GM21717 (cell line): ENCODE measurements around the gene SLC35C1.
A peak's percentile ranks its signal among the peaks of the same experiment; 100 is the strongest.

Source experiments
- ATAC-seq: cut with Tn5 transposase; IDR thresholded peaks from one replicate; pipeline ENCODE4 v1.9.1; 2021; ENCODE audit warnings: mild to moderate bottlenecking, moderate library complexity; ENCODE audit not compliant: unreplicated experiment

SLC35C1 gene

GRCh38 chr11:45844822-45845578 lies 40.1 kb downstream of the SLC35C1 start:
- no peak for ATAC-seq

- no peak for ATAC-seq
These were observed 41.3 kb downstream of the SLC35C1 start for GRCh38 chr11:45846174-45846675.

DNA sequence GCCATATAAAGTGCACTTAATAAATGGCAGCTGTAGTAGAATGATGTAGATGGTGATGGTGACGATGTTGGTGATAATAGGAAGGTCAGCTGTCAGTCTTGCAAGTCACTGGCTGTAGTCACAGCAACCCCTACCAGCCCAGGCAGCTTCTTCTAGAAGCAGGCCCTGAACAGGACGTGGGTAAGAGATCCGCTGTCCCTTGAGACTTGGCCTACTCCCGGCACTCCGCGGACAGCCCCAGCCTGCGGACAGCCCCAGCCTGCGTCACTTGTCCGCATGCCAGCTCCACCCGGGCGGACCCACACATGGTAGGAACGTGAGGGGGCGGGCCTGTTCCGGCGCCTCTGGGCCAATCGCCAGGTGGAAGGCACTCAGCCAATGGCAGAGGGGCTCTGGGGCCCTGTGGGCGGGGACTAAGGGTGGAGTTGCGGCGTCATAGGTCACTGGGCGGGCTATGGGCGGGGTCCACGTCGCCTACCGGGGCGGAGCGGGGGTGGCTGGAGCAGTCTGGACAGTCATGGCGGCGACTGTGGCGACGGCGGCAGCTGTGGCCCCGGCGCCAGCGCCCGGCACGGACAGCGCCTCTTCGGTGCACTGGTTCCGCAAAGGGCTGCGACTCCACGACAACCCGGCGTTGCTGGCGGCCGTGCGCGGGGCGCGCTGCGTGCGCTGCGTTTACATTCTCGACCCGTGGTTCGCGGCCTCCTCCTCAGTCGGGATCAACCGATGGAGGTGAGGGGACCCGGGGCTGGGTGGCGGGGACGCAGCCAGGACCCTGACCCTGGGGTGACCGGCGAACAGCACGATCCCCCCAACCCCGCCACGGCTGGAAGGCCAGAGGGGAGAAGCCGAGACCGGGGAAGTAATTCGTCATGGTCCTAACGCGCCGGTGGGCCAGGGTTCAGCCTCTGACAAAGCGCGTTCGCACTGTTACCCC lies 42.3 kb downstream of the SLC35C1 start, which contains the start of gene CRY2:
TSS of gene CRY2 (plus strand) at position 502 of the 937 bp plus-strand sequence. CDS start at position 518, 16 bp downstream.
- peak; percentile 86 for ATAC-seq

- peak; percentile 28 for ATAC-seq
These were observed 43.0 kb downstream of the SLC35C1 start for GRCh38 chr11:45847911-45848316.

GRCh38 chr11:45848654-45849081 lies 43.7 kb downstream of the SLC35C1 start:
- ATAC-seq = no peak

DNA sequence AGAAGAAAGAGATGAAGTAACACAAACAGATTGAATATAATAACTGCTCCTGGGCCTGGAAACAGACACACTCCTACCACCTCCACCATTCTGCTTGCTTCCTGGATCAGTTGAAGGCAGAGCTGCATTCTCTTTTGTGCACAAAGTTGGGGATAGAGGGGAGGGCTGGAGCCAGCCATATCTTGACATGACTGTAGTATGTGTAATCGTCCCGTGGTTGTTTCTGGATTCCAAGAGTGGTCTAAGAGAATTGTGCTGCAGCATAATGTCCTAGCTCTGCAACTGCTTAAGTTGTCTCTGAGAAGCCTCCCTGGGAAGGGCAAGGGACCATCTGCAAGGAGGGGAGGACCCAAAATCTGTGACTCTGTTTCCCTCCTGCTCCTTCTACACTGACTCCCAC lies 45.5 kb downstream of the SLC35C1 start:
- ATAC-seq = no peak

DNA sequence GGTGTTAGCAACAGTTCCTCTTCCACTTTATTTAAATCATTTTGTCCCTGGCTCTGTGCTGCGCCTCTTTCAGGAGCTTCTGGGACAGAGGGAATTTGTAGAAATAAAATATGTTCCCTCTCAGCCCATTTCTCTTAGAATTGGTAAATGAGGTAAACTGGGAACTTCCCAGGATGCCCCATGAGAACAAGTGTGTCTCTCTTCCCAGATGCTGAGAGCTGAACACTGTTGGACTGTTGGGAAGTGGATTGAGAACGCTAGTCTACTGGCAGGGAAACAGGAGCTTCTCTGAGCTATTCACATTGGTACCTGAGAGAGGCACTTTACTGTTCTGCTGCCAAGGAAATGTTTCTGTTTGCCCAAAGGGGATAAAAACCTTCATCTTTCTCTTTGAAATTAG lies 46.3 kb downstream of the SLC35C1 start:
- ATAC-seq = no peak

DNA sequence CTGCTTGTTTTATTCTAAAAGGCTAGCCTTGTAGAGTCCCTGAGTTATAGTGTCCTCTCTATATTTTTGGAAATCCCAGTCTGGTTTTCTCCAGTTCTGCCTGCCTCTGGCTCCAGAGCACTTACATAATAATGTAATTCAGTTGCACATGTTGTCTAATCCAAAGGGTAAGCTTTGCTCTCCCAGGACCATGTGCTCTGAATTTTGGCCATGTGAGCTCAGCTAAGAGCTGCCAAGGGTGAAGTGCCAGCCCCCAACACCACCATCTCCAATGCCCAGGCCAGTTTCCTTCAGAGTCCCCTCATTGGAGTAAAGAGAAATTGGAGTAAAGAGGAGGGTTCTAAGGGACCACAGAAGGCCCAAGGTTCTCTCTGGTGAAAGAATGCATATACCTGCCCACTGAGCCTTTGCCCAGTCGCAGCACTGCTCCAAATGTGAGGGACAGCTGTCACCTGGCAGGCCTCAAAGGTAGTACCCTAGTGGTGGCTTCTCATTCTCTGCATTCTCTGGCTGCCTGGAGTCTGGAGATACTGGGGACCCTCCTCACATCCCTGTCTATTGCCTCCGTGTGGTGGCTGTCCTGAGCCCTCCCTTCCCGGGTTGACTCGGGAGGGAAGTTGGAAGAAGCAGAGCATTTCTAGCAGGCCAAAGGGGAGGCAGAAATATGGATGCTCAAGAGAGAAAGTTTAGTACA lies 47.2 kb downstream of the SLC35C1 start:
- ATAC-seq = no peak

- peak; percentile 43 for ATAC-seq
These were observed 47.8 kb downstream of the SLC35C1 start for GRCh38 chr11:45852712-45853101.

DNA sequence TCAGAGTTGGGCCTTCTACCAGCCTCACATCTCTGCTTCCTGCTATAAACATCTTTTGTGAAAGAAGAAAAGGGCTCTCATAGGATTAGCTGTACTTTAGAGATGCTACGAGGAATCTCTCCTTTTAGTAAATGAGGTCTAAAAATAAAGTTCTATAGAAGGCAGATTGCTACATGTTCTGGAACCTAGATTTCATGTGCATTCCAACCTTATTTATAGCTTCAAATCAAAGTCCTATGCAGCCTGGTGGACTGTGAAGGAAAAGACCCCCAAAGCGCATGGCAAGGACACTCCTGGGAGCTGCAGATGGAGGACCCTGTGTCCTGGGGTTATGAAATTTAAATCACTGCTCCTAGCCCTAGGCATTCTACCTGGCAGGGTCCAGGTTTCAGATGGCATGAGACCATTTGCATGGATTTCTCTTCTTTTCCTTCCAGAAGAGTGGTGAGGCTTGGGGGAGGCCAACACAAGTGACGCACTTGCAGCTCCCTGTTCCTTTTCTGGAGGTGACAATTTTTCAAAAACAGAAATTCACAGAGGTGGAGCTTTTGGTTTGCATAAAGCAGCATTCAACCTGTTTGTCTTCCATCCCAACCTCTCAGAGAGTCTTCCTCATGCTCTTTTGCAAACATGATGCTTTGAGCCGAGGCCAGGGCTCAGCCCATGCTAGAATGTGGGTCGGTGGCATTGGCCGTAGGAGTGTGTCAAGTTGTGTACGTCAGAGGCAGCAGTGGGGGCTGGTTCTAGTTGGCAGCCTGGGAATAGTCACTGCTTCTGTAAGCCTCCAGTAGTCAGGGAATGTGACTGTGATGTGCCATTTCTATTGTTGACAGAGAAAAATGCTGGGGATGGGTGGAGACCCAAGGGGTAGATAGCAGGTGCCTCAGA lies 48.6 kb downstream of the SLC35C1 start:
- ATAC-seq = no peak

DNA sequence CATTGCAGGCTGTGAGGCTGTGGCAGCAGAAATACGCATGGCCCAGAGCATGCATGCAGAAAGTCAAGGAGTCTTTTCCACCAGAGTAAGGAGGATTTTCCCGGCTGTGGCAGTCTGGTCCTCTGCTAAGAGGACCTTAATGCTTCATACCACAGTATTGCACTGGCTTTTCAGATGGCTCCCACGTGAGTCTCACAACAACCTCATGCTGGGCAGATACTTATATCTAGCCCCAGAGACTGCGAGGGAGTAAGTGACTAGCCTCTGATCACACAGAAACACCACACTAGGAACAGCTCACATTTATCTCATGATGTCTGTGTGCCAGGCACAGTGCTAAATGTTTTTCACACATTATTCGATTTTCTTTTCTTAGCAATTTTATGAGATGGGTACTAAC lies 50.4 kb downstream of the SLC35C1 start:
- no peak for ATAC-seq

- no peak for ATAC-seq
These were observed 51.1 kb downstream of the SLC35C1 start for GRCh38 chr11:45856044-45856468.

GRCh38 chr11:45857961-45858474 lies 53.1 kb downstream of the SLC35C1 start:
- no peak for ATAC-seq

DNA sequence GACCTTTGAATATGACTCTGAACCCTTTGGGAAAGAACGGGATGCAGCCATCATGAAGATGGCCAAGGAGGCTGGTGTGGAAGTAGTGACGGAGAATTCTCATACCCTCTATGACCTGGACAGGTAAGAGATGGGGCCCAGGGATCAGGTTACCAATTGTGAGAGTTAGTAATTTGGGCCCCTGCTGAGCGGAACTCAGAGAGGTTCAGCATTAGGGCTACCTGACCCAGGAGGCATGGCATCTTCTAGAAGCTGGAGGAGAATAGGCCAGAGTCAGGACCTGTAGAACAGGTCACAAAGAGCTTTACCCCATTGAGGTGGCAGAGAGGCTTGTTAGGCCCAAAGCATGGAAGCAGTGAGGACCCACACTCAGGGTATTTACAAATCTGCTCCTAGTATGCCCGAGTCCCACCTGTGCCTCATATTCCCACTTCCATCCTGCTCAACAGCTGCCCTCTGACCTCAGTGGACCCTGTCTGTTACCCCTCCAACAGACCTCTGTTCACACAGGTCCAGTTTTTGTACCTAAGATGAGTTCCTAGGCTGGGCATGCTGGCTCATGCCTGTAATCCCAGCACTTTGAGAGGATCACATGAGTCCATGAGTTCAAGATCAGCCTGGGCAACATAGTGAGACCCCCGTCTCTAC lies 53.9 kb downstream of the SLC35C1 start:
- no peak for ATAC-seq

DNA sequence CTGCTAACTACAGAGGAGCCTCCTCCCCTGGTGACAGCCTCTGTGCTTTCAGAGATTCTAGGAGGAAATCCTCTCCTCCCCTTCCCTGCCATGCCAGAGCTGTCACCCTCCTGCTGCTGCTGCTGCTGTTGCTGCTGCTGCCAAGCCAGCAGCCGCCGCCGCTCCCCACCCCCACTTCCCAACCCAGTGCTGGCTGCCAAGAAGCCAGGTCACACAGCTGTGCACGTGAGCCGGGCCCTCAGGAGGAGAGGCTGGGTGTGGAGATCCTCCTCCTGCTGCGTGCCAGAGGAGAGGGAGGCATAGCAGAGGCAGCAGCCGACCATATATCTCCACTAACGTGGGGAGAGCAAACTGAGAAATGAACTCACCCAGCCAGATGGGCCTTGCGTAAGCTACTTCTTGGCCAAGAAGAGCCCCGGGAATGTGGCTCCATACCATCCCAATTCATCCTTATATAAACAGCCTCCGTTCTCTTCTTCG lies 54.8 kb downstream of the SLC35C1 start:
- no peak for ATAC-seq

- no peak for ATAC-seq
These were observed 55.4 kb downstream of the SLC35C1 start for GRCh38 chr11:45860348-45860747.

GRCh38 chr11:45860764-45861510 lies 56.0 kb downstream of the SLC35C1 start:
- ATAC-seq = no peak
